EL (cell line): ENCODE measurements around the gene KHDRBS1.
"Not testable (repeated sequence)": the region's sequence is repeated elsewhere in the genome, so short reads cannot be mapped to it uniquely, and the experiment has no call there.

Experiments used
- DNase-seq: peaks from one replicate; pipeline ENCODE4 v3.0.0-alpha.2; 2016

KHDRBS1 gene

DNA sequence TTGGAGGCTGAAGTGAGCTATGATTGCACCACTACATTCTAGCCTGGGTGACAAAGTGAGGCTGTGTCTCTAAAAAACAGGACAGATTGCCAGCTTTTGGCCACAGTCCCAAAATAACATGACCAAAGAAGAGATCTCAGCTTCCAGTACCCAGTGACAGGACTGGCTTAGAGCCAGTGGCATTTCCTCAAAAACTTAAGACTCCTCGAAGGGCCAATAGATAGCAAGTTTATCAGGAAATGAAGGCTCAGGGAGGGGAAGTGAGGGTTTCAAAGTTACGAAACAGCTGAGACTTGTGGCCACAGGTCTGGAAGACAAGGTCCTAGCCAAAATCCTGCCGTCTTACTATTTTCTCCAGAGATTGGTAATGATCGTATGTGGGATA lies 52.8 kb downstream of the KHDRBS1 start:
- DNase-seq = peak; percentile 93

GRCh38 chr1:32068957-32069588 lies 55.4 kb downstream of the KHDRBS1 start:
- peak; percentile 44 for DNase-seq

DNA sequence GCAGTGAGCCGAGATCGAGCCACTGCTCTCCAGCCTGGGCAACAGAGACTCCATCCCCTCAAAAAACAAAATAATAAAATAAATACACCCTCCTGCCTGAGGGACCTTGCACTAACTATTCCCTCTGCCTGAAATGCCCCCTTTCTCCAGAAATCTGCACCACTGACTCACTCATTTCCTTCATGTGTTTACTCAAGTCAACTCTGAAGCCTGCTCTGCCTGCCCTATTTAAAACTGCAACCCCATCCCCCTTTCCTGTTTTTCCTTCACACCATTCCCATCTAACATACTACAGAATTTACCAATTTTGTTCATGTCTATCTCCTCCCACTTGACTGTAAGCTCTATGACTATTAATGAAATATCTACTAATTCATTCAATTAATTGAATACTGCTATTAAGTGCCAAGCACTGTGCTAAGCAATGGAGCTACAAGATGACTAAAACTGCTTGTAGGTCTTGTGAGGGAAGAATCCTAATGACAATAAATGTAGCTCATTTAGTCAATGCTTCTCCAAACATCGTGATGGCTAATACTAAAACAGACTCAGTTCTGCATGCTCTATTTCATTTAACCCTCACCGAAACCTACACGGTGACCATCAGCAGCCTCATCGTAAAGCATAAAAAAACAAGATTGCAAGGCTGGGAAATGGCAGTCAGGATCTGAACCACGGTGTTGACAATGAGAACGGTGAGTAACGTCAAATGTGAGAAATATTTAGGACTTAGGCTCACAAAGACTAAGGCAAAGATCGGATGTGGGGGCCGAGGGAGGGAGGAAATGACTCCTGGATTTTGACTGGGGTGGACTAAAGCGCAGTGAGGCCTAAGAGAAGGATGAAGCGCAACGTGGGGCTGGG lies 58.3 kb downstream of the KHDRBS1 start:
- DNase-seq = peak; percentile 66

GRCh38 chr1:32072622-32073298 lies 59.1 kb downstream of the KHDRBS1 start, which contains the start of gene TMEM39B:
Gene TMEM39B, plus strand, starts transcription at chr1:32072939. Its CDS starts 109 bp downstream, at chr1:32073048.
- peak; percentile 94 for DNase-seq

DNA sequence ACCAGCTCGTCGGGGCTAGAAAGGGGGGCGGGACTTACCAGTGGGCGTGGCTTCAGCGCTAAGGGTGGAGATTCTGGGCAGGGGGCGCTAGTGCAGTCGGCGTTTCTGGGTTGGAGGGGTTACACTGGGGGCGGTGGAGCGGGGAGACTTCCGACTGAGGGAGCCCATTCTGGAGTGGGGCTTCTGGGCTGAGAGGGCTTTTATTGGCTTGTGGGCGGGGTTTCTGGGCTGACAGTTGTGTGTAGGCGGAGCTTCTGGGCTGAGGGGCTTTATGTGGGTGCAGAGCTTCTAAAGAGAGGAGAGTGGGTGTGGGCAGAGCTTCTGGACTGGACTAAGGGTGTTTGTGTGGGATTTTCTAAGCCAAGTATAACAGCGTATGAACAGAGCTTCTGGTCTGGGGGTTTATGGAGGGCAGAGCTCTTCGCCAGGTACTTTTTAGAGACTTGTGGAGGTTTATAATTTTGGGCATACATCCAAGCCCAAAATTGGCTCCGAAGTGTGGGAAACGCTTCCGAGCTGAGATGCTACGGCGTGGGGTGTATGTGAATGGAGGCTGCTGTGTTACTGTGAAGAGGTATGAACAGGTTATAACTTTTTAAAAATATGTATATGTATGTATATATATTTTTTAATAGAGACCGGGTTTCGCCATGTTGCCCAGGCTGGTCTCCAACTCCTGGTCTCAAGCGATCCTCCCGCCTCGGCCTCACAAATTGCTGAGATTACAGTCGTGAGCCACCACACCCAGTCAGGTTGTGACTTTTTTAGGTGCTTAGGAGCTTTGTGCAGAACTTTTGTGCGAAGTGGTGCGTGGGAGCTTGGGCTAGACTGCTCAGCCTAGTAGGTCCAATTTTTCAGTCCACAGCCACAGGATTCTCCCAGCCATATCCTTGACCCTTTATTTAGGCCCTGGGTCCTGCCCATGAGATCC lies 59.9 kb downstream of the KHDRBS1 start:
- no peak for DNase-seq

DNA sequence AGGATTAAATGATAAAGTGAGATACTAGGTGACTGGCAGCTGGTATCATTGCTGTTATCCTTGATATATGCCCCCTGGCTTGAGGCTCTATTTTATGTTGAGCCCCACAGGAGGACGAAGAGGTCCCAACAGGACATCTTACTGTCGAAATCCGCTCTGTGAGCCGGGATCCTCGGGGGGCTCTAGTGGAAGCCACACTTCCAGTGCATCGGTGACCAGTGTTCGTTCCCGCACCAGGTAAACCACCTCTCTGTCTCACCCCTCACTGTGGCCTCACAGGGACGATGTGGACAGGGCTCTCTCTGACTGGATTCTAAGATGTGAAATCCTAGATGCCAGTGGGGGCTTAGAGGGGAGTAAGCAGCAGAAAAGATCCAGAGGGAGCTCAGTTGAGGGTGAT lies 61.2 kb downstream of the KHDRBS1 start:
- no peak for DNase-seq

DNA sequence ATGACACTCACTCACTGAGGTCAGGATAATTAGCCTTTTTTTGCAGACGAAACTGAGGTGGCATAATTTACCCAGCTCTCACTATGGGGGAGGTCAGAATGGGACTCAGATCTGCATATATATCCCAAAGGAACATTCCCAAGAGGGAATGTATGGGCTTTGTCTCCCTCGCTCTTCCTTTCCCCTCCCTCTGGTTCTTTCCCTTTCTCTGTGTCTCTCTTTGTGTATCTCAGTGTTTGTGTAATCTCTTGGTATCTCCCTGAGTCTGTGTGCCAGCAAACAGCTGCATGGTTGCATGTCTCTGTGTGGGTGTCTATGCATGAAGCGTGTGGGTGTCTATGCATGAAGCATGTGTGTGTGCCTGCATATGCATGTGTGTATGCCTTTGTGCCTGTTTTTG lies 63.8 kb downstream of the KHDRBS1 start:
- no peak for DNase-seq

DNA sequence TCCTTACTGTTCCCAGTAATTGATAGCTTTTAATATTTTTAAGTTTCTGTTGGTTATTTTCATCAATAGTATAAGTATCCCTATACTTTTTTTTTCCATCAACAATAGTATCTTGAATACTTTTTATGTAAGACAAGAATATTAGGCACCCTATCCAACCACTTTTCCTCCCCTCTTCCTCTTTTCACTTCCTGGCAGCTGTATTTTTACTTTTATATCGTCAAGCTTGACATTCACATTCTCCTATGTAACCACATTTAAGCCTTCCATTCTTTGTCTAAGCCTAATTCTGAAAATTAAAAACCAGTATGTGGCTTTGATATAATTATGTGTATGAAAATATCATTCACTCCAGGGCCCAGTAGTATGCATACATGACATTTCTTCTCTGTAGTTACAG lies 68.4 kb downstream of the KHDRBS1 start:
- no peak for DNase-seq

DNA sequence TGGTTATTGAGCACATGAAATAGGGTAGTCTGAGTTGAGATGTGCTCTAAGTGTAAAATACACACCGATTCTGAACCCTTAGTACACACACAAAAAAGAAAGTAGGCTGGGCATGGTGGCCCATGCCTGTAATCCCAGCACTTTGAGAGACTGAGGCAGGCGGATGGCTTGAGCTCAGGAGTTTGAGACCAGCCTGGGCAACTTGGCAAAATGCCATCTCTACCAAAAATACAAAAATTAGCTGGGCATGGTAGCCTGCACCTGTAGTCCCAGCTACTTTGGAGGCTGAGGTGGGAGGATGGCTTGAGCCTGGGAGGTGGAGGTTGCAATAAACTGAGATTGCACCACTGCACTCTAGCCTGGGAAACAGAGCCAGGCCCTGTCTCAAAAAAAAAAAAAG lies 72.7 kb downstream of the KHDRBS1 start:
- not testable (repeated sequence) for DNase-seq

- DNase-seq = no peak
These were observed 77.5 kb downstream of the KHDRBS1 start for GRCh38 chr1:32091176-32091575.

DNA sequence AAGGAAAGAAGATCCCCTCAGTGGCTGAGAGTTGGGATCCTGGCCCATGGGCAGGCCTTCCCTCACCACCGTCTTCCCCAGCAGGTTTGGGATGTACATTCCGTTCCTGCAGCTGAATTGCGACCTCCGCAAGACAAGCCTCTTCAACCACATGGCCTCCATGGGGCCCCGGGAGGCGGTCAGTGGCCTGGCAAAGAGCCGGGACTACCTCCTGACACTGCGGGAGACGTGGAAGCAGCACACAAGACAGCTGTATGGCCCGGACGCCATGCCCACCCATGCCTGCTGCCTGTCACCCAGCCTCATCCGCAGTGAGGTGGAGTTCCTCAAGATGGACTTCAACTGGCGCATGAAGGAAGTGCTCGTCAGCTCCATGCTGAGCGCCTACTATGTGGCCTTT lies 77.9 kb downstream of the KHDRBS1 start:
- DNase-seq = no peak
